ENCODE results near the gene CCDC33.

Gene CCDC33

GRCh38 chr15:74220475-74221248 lies 15.5 kb upstream of the CCDC33 start:
- no peaks in the 10 kb centered on the region for H3K4me1 ChIP-seq (ENCODE audit: insufficient read depth, low read length)
- TF ChIP-seq CTCF (IDR thresholded peaks at IDR 0.05; ENCODE audit: borderline replicate concordance, extremely low read depth, low read length, poor library complexity, severe bottlenecking) = no peak
- TF ChIP-seq EZH2 (IDR thresholded peaks at IDR 0.05; ENCODE audit: borderline replicate concordance, low read depth, low read length, severe bottlenecking) = no peak
- H3K27ac ChIP-seq (ENCODE audit: low read length) = no peak overlapping the region
- no peaks in the 10 kb centered on the region for H3K9me3 ChIP-seq (ENCODE audit: insufficient read depth, low read length, severe bottlenecking)
- no peak overlapping the region for H3K4me2 ChIP-seq (ENCODE audit: insufficient read depth, low read length)
- H3K79me2 ChIP-seq (ENCODE audit: insufficient read depth, low read length) = no peaks in the 10 kb centered on the region
- H3K36me3 ChIP-seq (ENCODE audit: insufficient read depth, low read length) = no peaks in the 10 kb centered on the region
- H3K4me3 ChIP-seq (ENCODE audit: low read depth in 1 of 2, low read length in 2 of 2) = no peak overlapping the region
- H3K9ac ChIP-seq (ENCODE audit: low read depth, low read length) = no peak overlapping the region
- no peaks in the 10 kb centered on the region for H4K20me1 ChIP-seq (ENCODE audit: insufficient read depth, low read length)
- peaks cover 11% of the 10 kb centered on the region for H3K27me3 ChIP-seq (ENCODE audit: insufficient read depth, low read length, poor library complexity)
- H2AFZ ChIP-seq (ENCODE audit: low read depth, low read length) = no peak overlapping the region
- DNase-seq (no peak), ATAC-seq (ENCODE audit: insufficient read depth, low read depth) (no peak)

GRCh38 chr15:74221399-74222239 lies 14.5 kb upstream of the CCDC33 start:
- Histone ChIP-seq H3K4me1 (ENCODE audit: insufficient read depth, low read length) (no peaks in the 10 kb centered on the region), H4K20me1 (ENCODE audit: insufficient read depth, low read length) (no peaks in the 10 kb centered on the region), H3K36me3 (ENCODE audit: insufficient read depth, low read length) (no peaks in the 10 kb centered on the region), H3K9ac (ENCODE audit: low read depth, low read length) (no peak overlapping the region), H3K4me3 (ENCODE audit: low read depth in 1 of 2, low read length in 2 of 2) (no peak overlapping the region), H3K9me3 (ENCODE audit: insufficient read depth, low read length, severe bottlenecking) (no peaks in the 10 kb centered on the region), H3K79me2 (ENCODE audit: insufficient read depth, low read length) (no peaks in the 10 kb centered on the region), H3K4me2 (ENCODE audit: insufficient read depth, low read length) (no peak overlapping the region), H3K27me3 (ENCODE audit: insufficient read depth, low read length, poor library complexity) (peaks cover 11% of the 10 kb centered on the region), H3K27ac (ENCODE audit: low read length) (no peak overlapping the region), H2AFZ (ENCODE audit: low read depth, low read length) (no peak overlapping the region)
- no peak for DNase-seq
- TF ChIP-seq EZH2 (IDR thresholded peaks at IDR 0.05; ENCODE audit: borderline replicate concordance, low read depth, low read length, severe bottlenecking) (no peak), CTCF (IDR thresholded peaks at IDR 0.05; ENCODE audit: borderline replicate concordance, extremely low read depth, low read length, poor library complexity, severe bottlenecking) (no peak)
- no peak for ATAC-seq (ENCODE audit: insufficient read depth, low read depth)

GRCh38 chr15:74222240-74223119 lies 13.6 kb upstream of the CCDC33 start:
- H3K27me3 ChIP-seq (ENCODE audit: insufficient read depth, low read length, poor library complexity) = peaks cover 11% of the 10 kb centered on the region

More at GRCh38 chr15:74222240-74223119, 13.6 kb upstream of the CCDC33 start:
- H3K4me2 ChIP-seq (ENCODE audit: insufficient read depth, low read length) = no peak overlapping the region
- no peaks in the 10 kb centered on the region for H4K20me1 ChIP-seq (ENCODE audit: insufficient read depth, low read length)
- no peaks in the 10 kb centered on the region for H3K79me2 ChIP-seq (ENCODE audit: insufficient read depth, low read length)
- no peak for ATAC-seq (ENCODE audit: insufficient read depth, low read depth)
- no peaks in the 10 kb centered on the region for H3K4me1 ChIP-seq (ENCODE audit: insufficient read depth, low read length)
- no peak overlapping the region for H3K9ac ChIP-seq (ENCODE audit: low read depth, low read length)
- DNase-seq = no peak
- no peak for TF ChIP-seq EZH2 (IDR thresholded peaks at IDR 0.05; ENCODE audit: borderline replicate concordance, low read depth, low read length, severe bottlenecking)
- TF ChIP-seq CTCF (IDR thresholded peaks at IDR 0.05; ENCODE audit: borderline replicate concordance, extremely low read depth, low read length, poor library complexity, severe bottlenecking) = no peak
- no peak overlapping the region for H2AFZ ChIP-seq (ENCODE audit: low read depth, low read length)
- H3K36me3 ChIP-seq (ENCODE audit: insufficient read depth, low read length) = no peaks in the 10 kb centered on the region
- H3K4me3 ChIP-seq (ENCODE audit: low read depth in 1 of 2, low read length in 2 of 2) = no peak overlapping the region
- H3K9me3 ChIP-seq (ENCODE audit: insufficient read depth, low read length, severe bottlenecking) = no peaks in the 10 kb centered on the region
- H3K27ac ChIP-seq (ENCODE audit: low read length) = no peak overlapping the region

Data from DND-41 (cell line).